SK-N-MC (cell line): Measurements from ENCODE around the gene GEMIN7.

ENCODE experiments used
- EZH2 ChIP-seq: fragments of 200-600 bp; sonication (generic); IDR thresholded peaks from one replicate; pipeline ENCODE4 v1.6.1; 2017; ENCODE audit warnings: antibody characterized with exemption
- FOXP2 ChIP-seq: optimal IDR thresholded peaks from 2 replicates; pipeline ENCODE3; 2011; ENCODE audit warnings: mild to moderate bottlenecking, moderate library complexity; ENCODE audit not compliant: insufficient read depth; ENCODE audit errors: extremely low read length, control extremely low read depth
- POLR2AphosphoS5 ChIP-seq: IDR thresholded peaks from 2 replicates; pipeline ENCODE4 v1.6.1; 2012; ENCODE audit warnings: mild to moderate bottlenecking, low read depth, low read length, borderline replicate concordance

DNA sequence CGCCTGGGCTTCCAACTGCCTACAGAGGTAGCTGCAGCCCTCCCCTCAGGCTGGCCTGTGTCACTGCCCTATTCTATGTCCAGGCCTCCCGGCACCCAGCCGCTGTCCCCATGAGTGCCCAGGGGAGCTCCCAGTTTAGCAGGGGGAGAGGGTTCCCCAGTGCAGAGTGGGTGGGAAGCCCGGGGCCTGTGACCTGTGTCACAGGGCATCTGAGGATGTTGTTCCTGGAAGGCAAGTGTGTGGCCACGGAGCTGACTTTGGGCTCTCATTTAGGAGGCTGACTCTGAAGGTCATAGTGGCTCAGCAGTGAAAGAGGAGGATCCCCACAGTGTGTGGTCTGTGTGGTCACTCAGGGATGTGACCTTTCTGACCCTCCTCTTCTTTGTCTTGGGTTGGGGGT, 39.0 kb downstream of the GEMIN7 start:
- TF ChIP-seq POLR2AphosphoS5 = no peak
- TF ChIP-seq EZH2 = no peak
- no peak for TF ChIP-seq FOXP2
